NCI-H1092 treated with DMSO at 0.1 percent for 48 hours (cell line): ENCODE data around the gene CDC42EP5.
"Not testable (repeated sequence)": the region's sequence is repeated elsewhere in the genome, so short reads cannot be mapped to it uniquely, and the experiment has no call there.

Source experiments
- DNase-seq: peaks from one replicate; lab custom pipeline; 2025; lab: John Stamatoyannopoulos, UW

CDC42EP5 gene

DNA sequence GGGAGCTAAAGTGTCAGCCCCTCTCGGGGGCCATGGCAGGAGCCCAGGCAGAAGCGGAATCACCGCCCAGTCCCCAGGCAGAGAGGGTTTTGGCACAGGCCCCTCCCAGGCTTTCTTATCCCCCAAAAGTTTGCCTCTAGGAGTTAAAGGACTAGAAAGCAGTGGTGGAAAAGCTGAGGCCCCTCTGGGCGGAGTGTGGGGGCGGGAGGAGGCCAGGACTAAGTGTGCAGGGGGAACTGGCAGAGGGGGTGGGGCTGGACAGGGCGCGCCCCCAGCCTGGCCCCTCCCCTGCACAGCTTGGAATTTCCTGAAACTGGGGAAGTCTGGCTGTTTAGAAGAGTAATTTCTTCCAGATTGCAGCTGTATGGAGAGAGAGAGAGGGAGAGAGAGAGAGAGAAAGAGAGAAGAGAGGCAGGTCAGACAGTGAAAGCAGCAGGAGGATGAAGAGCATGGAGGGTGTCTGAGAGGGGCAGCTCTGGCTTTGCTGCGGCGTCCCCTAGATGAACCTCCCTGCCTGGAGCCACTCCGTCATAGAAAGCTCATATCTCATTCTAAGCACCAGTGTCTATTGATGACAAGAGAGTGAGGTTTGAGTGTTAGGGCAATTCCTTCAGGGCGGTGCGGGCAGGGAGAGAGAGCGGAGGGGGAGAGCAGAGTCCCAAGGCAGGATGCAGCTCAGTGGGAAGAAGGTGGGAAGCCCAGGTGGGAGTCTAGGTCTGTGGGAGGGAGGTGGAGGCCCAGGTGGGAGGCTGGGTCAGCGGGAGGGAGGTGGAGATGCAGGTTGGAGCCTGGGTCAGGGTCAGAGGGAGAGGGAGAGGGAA, at the start of gene CDC42EP5:
CDC42EP5 (minus strand) TSS at position 226 of the 821 bp plus-strand sequence. CDS start 7,749 bp downstream, outside the sequence.
- DNase-seq = no peak

- DNase-seq = no peak
These were observed 48.9 kb upstream of the CDC42EP5 start for GRCh38 chr19:54521860-54522513.

GRCh38 chr19:54521022-54521859, 48.1 kb upstream of the CDC42EP5 start:
- DNase-seq = no peak

DNA sequence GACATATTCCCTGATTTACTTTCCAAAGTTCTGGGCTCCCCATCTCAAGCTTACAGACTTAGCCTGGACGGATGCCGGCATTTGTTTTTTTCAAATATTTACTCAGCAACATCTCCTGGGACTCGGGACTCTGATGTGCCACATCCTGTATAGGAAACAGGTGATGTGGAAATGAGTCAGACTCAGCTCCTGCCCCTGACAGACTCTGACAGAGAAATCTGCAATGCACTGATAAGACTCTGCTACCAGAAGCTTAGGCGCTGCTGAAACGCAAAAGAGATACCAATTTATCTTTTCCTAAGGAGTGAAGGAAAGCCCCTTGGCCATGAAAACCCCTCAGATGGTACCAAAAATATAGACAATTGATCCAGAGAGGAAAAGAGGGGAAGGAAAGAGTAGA, 45.7 kb upstream of the CDC42EP5 start:
- DNase-seq = no peak

DNA sequence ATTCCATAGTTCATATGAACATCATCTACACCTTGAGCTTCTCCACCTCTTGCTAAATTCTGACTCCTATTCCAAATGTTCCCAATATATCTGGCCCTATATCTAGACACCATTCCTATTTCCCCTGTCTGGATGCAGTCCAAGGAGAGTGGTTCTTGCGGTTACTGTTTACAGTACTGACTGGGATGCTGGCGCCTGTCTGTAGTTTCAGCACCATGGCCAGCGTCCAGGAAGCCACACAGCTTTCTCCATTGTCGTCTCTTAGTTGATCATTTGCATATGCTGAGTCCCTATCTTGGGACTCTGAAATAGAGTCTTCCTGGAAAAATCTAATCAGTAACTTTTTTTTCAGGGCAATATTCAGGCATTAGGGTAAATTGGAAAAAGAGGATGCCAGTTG, 44.4 kb upstream of the CDC42EP5 start:
- DNase-seq = no peak

- no peak for DNase-seq
These were observed 42.1 kb upstream of the CDC42EP5 start for GRCh38 chr19:54515156-54515555.

DNA sequence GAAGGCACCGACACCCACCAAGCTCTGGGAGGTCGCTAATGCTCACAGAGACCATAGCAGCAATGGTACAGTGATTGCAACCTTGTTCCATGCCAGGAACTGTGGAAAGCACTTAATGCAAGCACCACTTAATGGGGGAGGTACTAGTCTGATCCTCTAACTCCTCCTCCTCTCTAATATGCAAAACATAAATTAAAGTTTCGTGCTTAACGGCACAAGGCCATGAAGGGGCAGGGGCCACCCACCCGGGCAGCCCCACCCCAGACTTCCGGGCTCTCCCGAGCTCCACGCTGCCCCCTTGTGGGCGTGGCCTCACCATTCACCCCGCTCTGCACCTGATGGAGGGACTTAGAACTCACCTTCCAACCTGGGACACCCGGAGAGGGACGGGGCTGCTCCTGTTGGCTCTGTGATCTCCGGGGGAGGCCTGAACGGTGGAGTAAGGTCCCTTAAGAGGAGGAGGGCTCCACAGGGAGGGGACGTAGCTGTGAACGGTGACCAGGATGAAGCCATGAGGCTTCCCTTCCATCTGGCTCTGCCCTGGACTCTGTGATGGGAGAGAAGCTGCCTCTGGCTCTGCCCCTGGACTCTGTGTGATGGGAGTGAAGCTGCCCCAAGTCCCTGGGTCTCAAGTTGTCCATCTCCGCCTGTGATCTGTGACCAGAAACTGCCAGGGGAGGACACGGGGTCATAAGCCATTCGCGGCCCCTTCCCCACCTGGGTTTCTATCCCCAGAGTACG, 36.3 kb upstream of the CDC42EP5 start:
- DNase-seq = not testable (repeated sequence)

DNA sequence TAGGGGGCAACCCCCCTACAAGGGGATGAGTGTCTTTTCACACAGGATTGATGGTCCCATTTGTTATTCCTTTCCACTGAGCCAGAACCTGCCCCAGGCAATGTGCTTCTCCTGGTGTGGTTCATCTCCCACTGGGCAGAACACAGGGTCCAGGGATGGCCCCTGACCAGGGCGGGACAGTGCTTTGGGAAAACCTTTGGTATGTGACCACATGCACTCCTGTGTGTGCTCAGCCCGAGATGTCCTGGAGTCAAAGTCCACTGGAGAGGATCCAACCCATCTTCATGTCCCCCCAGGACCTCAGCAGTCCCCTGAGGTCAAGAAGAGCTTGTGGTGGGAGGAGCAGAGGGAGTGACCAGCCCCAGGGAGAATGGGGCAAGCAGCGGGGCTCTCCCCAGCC, 35.4 kb upstream of the CDC42EP5 start:
- not testable (repeated sequence) for DNase-seq

DNA sequence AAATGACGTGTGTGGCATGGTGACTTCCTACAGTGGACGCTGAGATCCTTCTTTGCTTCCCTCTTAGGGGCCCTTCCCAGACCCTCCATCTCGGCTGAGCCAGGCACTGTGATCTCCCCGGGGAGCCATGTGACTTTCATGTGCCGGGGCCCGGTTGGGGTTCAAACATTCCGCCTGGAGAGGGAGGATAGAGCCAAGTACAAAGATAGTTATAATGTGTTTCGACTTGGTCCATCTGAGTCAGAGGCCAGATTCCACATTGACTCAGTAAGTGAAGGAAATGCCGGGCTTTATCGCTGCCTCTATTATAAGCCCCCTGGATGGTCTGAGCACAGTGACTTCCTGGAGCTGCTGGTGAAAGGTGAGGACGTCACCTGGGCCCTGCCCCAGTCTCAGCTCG, 34.7 kb upstream of the CDC42EP5 start:
- no peak for DNase-seq

- DNase-seq = not testable (repeated sequence)
These were observed 34.1 kb upstream of the CDC42EP5 start for GRCh38 chr19:54507038-54507717.

DNA sequence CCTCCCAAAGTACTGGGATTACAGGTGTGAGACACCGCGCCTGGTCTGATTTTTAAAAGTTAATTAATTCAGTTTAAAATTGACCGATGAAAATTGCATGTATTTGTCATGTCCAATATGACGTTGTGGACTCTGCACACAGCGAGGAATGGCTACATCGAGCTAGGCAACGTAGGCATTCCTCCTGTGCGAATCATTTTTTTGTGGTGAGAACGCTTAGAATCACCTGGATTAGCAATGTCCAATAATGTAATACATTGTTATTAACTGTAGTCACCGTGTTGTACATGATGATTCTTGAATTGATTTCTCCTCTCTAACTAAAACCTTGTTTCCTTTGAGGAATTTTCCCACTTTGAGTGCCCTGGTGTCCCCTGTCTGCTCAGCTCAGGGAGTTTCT, 33.0 kb upstream of the CDC42EP5 start:
- no peak for DNase-seq

- DNase-seq = not testable (repeated sequence)
These were observed 32.4 kb upstream of the CDC42EP5 start for GRCh38 chr19:54505542-54505941.

DNA sequence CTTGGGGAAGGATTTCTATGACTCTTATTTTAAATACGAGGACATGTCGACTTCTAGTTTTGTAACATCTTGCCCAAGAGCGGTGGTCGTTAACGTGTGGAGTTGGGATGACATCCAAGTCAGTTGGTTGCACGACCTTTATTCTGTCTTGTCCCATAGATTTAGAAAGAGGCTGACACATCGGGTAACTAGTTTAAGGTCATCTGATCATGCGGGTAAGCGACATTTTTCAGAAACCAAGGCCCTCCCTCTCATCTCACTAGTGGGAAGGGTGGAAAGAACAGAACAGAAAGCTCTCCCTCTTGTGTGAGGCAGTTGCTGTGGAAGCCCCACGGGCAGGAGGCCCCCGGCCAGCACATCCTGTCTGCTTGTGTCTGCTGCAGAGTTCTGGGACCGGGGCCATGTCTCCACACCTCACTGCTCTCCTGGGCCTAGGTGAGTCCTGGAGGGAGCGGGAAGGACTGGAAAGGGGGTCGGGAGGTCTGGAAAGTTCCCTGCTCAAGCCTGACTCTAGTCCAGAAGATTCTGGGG, 29.5 kb upstream of the CDC42EP5 start, which contains the start of gene LAIR2:
LAIR2 (plus strand) TSS at position 314 of the 531 bp plus-strand sequence; CDS start at position 402, 88 bp downstream.
- no peak for DNase-seq

DNA sequence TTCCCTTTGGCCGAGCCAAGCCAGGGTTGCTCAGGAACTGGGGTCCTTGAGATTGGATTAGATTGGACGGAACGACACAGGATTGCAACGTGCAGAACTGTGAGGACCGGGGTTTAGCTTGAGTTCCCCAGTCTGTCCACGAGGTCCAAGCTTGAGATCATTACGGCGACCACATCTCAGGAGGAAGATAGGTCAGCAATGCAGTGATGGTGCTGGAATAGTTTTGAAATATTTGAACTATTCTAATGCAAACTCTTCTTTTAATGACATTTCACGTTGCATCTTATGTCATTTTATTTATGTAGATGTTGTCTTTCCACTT, 25.3 kb upstream of the CDC42EP5 start:
- not testable (repeated sequence) for DNase-seq

DNA sequence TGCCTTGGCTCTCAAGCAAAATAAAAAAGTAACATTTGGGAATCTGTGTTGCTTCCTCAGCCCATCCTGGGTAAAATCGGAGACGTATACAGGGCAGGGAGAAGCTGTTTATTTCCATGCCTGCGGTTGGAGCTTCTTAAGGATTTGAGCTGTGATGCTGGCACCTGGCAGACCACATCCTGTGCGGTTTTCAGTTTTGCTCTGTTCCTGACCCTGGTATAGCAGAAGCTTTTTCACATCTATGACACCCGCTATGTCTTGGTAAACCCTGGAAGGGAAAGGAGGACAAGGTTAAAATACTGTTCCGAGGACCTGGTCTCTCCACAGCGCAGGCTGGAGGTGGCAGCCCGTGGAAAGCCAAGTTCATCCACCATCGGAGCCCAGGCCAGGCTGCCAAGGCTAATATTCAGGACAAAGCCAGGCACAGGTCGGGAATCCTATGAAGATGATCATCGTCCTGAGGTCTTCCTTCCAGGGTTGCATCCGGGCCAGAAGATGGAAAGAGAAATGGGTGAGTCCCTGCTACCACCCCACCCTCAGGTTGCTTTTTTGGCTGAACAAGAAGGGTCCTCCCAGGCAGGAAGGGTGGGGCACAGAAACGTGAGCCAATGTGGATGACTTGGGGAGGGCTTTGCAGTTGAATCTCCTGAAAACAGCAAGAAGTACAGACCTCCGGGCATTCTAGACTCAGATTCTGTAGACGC, 24.8 kb upstream of the CDC42EP5 start:
- not testable (repeated sequence) for DNase-seq

DNA sequence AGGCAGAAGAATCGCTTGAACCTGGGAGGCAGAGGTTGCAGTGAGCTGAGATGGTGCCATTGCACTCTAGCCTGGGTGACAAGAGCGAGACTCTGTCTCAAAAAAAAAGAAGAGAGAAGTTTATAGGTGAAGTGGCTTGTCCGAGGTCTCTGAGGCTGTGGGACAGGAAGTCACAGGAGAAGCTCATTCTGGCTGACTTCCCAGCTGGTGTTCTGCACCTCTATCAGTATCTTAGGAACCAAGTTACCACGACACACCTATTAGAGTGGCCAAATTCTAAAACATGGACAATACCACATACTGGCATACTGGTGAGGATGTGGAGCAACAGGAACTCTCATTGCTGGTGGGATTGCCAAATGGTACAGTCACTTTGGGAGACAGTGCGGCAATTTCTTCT, 22.2 kb upstream of the CDC42EP5 start:
- not testable (repeated sequence) for DNase-seq

DNA sequence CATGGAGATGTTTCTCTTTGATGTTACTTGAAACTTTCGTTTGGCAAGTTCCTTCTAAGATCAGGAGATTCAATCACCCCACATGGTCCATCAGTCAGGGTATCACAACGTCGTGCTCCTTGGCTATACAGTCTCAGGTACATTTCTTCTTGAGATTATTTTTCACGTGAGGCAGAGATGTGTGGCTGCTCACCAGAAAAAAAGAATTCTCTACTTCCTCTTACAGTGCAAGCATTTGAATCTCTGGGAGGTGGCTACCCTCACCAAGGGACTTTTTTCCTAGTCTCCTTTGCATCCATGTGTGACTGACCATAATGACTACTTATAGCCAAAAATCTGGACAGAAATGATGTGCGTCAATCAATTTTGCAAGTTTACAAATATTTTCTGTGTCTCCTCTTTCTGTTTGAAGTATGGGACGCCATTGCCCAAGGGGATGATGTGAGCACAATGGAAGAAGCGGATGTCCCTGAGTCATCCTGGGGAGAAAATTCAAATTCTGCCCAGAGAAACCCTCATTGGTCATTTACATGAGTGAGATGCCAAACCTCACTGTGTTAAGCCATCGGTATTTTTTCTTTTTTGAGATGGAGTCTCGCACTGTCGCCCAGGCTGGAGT, 21.0 kb upstream of the CDC42EP5 start:
- DNase-seq = no peak

GRCh38 chr19:54493056-54493455, 20.0 kb upstream of the CDC42EP5 start:
- not testable (repeated sequence) for DNase-seq

DNA sequence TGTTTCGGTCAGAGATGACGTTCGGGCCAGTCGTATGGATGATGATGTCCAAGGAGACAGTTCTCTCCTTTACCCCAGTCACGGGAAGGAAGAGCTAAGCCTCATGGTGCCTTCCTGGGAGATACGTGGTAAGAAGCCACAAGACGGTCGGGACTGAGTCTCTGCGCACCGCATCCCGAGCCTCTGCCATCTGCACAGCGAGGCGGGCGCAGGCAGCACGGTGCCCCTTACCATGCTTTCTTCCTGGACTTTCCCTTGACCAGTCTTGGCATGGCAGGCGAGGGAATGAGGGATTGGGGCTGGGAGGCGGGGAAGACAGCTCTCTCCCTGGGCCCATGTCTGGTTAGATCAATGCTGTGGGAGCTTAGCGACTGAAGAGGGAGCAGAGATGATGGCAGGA, 19.5 kb upstream of the CDC42EP5 start:
- DNase-seq = no peak

DNA sequence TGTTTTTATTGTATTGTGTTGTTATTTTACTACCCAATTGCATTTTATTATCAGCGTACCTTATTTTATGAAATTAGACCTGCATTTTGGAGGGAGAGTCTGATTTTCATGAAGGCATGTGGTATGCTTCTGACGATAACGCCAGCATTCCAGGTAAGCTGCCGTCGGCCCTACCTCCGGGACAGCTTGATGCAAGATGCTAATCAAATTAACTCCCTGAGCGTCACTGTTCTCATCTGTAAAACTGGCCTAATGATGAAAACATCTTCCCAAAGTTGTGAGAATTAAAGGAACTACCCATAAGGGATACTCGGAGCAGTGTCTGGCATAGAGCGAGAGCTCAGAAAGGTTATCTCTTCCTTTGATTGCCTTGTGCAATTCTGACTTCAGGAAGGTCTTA, 16.7 kb upstream of the CDC42EP5 start:
- DNase-seq = no peak
